GM19193 (cell line): ENCODE measurements around the gene DRC3.

Experiments
- POLR2A ChIP-seq: IDR thresholded peaks from 4 replicates; pipeline ENCODE4 v1.6.1; 2011; ENCODE audit not compliant: insufficient read depth, insufficient read length; ENCODE audit errors: extremely low read depth

DRC3 gene

GRCh38 chr17:17975436-17975835, 2.8 kb downstream of the DRC3 start:
- TF ChIP-seq POLR2A, result no peak

- TF ChIP-seq POLR2A, result no peak
Measured at GRCh38 chr17:17976931-17977570, 4.4 kb downstream of the DRC3 start.

- TF ChIP-seq POLR2A, result no peak
Measured at GRCh38 chr17:17978481-17979424, 6.1 kb downstream of the DRC3 start.

GRCh38 chr17:17979778-17980177, 7.1 kb downstream of the DRC3 start:
- no peak for TF ChIP-seq POLR2A

- no peak for TF ChIP-seq POLR2A
Measured at GRCh38 chr17:17981330-17981729, 8.7 kb downstream of the DRC3 start.

- TF ChIP-seq POLR2A, result no peak
Measured at GRCh38 chr17:17982801-17983200, 10.1 kb downstream of the DRC3 start.

GRCh38 chr17:17983376-17983775, 10.7 kb downstream of the DRC3 start:
- no peak for TF ChIP-seq POLR2A

- no peak for TF ChIP-seq POLR2A
Measured at GRCh38 chr17:17983776-17984175, 11.1 kb downstream of the DRC3 start.

GRCh38 chr17:17985153-17985552, 12.5 kb downstream of the DRC3 start:
- no peak for TF ChIP-seq POLR2A

- no peak for TF ChIP-seq POLR2A
Measured at GRCh38 chr17:17985555-17985954, 12.9 kb downstream of the DRC3 start.

- TF ChIP-seq POLR2A, result no peak
Measured at GRCh38 chr17:17987187-17987896, 14.7 kb downstream of the DRC3 start.

GRCh38 chr17:17987901-17988300, 15.2 kb downstream of the DRC3 start:
- TF ChIP-seq POLR2A, result no peak

GRCh38 chr17:17988427-17988945, 15.8 kb downstream of the DRC3 start:
- no peak for TF ChIP-seq POLR2A

GRCh38 chr17:17989081-17989480, 16.4 kb downstream of the DRC3 start:
- no peak for TF ChIP-seq POLR2A

- no peak for TF ChIP-seq POLR2A
Measured at GRCh38 chr17:17989618-17990017, 17.0 kb downstream of the DRC3 start.
